MCF 10A (cell line): Measurements from ENCODE around the gene OTUD1. TPM values are rescaled to one million over a fixed set of nuclear protein-coding genes. Genes with fewer than 3 reads are reported as not detected.

Experiments
- BruUV-seq: library from RNA; stranded (reverse); fragments of 400-500 nt; replicated peaks from 2 replicates; lab custom pipeline; 2021; lab: Mats Ljungman, UMichigan
- CTCF ChIA-PET: fragments of 300-600 bp; sonication (Branson Sonifier 250); formaldehyde crosslinking; extraction: SDS; loops from one replicate; lab custom pipeline; 2021; ENCODE audit warnings: antibody characterized with exemption, inconsistent platforms; lab: Yijun Ruan, JAX
- POLR2A ChIA-PET: fragments of 300-600, 350-650 bp; sonication (Branson Sonifier 250); formaldehyde crosslinking; extraction: SDS; loops from one replicate; lab custom pipeline; 2020; ENCODE audit warnings: antibody characterized with exemption, inconsistent platforms; lab: Yijun Ruan, JAX
- DNase-seq: peaks from one replicate; pipeline ENCODE4 v3.0.0-alpha.2; 2018; ENCODE audit not compliant: unreplicated experiment
- H3K27ac Mint-ChIP-seq: one replicate; pipeline ENCODE4 v1.8.0; 2022; ENCODE audit warnings: mild to moderate bottlenecking, low read depth, mixed read lengths; ENCODE audit not compliant: unreplicated experiment
- H3K27me3 Mint-ChIP-seq: one replicate; pipeline ENCODE4 v1.8.0; 2022; ENCODE audit warnings: mixed read lengths; ENCODE audit not compliant: insufficient read depth, unreplicated experiment
- H3K36me3 Mint-ChIP-seq: one replicate; pipeline ENCODE4 v1.8.0; 2022; ENCODE audit warnings: mild to moderate bottlenecking, moderate library complexity, mixed read lengths; ENCODE audit not compliant: insufficient read depth, unreplicated experiment
- H3K4me1 Mint-ChIP-seq: one replicate; pipeline ENCODE4 v1.8.0; 2022; ENCODE audit warnings: mixed read lengths; ENCODE audit not compliant: insufficient read depth, unreplicated experiment
- H3K4me3 Mint-ChIP-seq: one replicate; pipeline ENCODE4 v1.8.0; 2022; ENCODE audit warnings: mild to moderate bottlenecking, moderate library complexity, mixed read lengths; ENCODE audit not compliant: unreplicated experiment
- H3K9me3 Mint-ChIP-seq: one replicate; pipeline ENCODE4 v1.8.0; 2022; ENCODE audit warnings: mixed read lengths; ENCODE audit not compliant: unreplicated experiment
- intact Hi-C: fragments of 100-400 bp; cut with micrococcal nuclease; formaldehyde crosslinking; loops from 2 replicates; pipeline ENCODE4 v1.14.1; 2022
- total RNA-seq: library from RNA; stranded (reverse); gene quantifications from 2 replicates; pipeline ENCODE4 v1.2.3, GENCODE V29; 2022
- TF ChIP-seq, protein P1 (sequence below): fragments of 200-600 bp; IDR thresholded peaks from one replicate; pipeline ENCODE4 v1.8.0; 2022; ENCODE audit warnings: antibody characterized with exemption, mild to moderate bottlenecking; ENCODE audit not compliant: unreplicated experiment

OTUD1 gene
- total RNA-seq, 1 experiment from 2014 or later = 14.9 TPM

DNA sequence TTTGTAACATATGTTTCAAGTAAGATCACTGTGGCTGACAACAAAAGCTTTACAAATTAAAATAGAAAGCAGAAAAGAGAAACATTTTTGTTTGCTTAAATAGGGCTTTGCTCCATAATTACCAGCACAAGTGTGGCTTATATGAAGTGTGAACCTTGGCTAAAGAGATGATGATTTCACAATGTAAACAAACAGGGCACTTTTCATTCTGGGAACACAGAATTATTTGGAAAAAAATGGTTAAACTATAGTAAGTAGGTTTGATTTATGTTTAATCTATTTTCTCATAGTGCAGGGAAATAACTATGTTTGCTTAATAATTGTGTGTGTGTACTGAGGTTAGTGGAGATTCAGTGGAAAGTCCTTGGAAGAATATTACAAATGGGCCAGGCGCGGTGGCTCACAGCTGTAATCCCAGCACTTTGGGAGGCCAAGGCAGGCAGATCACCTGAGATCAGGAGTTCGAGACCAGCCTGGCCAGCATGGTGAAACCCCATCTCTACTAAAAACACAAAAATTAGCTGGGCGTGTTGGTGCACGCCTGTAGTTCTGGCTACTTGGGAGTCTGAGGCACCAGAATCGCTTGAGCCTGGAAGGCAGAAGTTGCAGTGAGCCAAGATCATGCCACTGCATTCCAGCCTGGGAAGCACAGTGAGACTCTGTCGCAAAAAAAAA is 19.1 kb upstream of the OTUD1 start:
- H3K4me3 Mint-ChIP-seq = no peak overlapping the region
- no TSS peak for BruUV-seq
- H3K27ac Mint-ChIP-seq = peak overlapping the region; percentile 27
- CTCF ChIA-PET = interaction anchor here (0.6 to 2.0 kb wide), 8 partner anchors 14 to 1737 kb away, joined by 3 to 5 read pairs (median 3); no protein-coding TSS in a partner anchor
- no peaks in the 10 kb centered on the region for H3K36me3 Mint-ChIP-seq
- TF ChIP-seq, protein P1, sequence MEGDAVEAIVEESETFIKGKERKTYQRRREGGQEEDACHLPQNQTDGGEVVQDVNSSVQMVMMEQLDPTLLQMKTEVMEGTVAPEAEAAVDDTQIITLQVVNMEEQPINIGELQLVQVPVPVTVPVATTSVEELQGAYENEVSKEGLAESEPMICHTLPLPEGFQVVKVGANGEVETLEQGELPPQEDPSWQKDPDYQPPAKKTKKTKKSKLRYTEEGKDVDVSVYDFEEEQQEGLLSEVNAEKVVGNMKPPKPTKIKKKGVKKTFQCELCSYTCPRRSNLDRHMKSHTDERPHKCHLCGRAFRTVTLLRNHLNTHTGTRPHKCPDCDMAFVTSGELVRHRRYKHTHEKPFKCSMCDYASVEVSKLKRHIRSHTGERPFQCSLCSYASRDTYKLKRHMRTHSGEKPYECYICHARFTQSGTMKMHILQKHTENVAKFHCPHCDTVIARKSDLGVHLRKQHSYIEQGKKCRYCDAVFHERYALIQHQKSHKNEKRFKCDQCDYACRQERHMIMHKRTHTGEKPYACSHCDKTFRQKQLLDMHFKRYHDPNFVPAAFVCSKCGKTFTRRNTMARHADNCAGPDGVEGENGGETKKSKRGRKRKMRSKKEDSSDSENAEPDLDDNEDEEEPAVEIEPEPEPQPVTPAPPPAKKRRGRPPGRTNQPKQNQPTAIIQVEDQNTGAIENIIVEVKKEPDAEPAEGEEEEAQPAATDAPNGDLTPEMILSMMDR = no peak
- POLR2A ChIA-PET = interaction anchor here (0.9 to 2.4 kb wide), 8 partner anchors 11 to 67 kb away, joined by 3 to 13 read pairs (median 4); partner anchors contain the start of gene OTUD1
- no peaks in the 10 kb centered on the region for H3K9me3 Mint-ChIP-seq
- peak; percentile 54 for DNase-seq
- intact Hi-C loops = no loop called here
- H3K27me3 Mint-ChIP-seq = no peaks in the 10 kb centered on the region
- H3K4me1 Mint-ChIP-seq = peaks cover 10% of the 10 kb centered on the region

DNA sequence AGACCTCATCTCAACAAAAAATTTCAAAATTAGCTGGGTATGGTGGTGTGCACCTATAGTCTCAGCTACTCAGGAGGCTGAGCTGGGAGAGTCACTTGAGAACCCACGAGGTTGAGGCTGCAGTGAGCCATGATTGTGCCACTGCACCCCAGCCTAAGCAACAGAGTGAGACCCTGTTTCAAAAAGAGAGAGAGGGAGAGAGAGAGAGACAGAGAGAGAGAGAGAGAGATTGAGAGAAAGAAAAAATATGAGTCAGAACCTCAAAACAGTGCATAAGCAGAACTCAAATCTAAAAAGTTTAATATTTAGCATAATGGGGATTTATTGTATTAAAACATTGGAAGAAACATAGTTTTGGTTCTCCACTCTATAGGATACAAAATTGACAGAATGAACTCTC is 17.5 kb upstream of the OTUD1 start:
- Mint-ChIP-seq H3K36me3 (no peaks in the 10 kb centered on the region), H3K27ac (no peak overlapping the region), H3K9me3 (no peaks in the 10 kb centered on the region), H3K4me1 (peaks cover 10% of the 10 kb centered on the region), H3K27me3 (no peaks in the 10 kb centered on the region), H3K4me3 (no peak overlapping the region)
- TF ChIP-seq, protein P1 = no peak
- ChIA-PET POLR2A (interaction anchor here (1.2 to 2.4 kb wide), 5 partner anchors 10 to 37 kb away, joined by 3 to 13 read pairs (median 4); partner anchors contain the start of gene OTUD1), CTCF (interaction anchor here (0.6 to 2.2 kb wide), 5 partner anchors 19 to 126 kb away, joined by 3 to 5 read pairs (median 3); no protein-coding TSS in a partner anchor)
- intact Hi-C loops = no loop called here
- no TSS peak for BruUV-seq
- no peak for DNase-seq

DNA sequence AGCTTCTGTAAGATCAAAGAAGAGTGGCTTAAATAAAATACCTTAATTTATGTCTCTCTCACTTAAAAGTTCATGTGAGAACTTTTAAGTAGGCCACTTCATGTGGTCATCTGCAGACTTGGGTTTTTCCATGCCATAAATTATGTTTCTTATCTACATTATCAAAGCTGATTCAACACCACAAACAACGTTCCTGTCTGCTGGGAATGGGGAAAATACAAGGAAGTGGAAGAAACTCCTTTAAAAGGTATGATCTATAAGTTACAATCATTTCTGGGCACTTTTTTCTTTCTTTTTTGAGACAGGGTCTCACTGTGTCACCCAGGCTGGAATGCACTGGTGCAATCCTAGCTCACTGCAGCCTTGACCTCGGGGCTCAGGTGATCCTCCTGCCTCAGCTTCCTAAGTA is 16.9 kb upstream of the OTUD1 start:
- no TSS peak for BruUV-seq
- H3K36me3 Mint-ChIP-seq = no peaks in the 10 kb centered on the region
- no peak overlapping the region for H3K4me3 Mint-ChIP-seq
- CTCF ChIA-PET = interaction anchor here (0.6 to 2.2 kb wide), 3 partner anchors 25 to 92 kb away, joined by 3 to 5 read pairs (median 3); no protein-coding TSS in a partner anchor
- H3K9me3 Mint-ChIP-seq = peaks cover 4% of the 10 kb centered on the region
- H3K27ac Mint-ChIP-seq = no peak overlapping the region
- no peaks in the 10 kb centered on the region for H3K27me3 Mint-ChIP-seq
- intact Hi-C loops = no loop called here
- no peak for DNase-seq
- H3K4me1 Mint-ChIP-seq = peaks cover 10% of the 10 kb centered on the region
- TF ChIP-seq, protein P1 = no peak
- POLR2A ChIA-PET = interaction anchor here (1.2 to 2.4 kb wide), 3 partner anchors 17 to 38 kb away, joined by 3 to 13 read pairs (median 6); partner anchors contain the start of gene OTUD1

DNA sequence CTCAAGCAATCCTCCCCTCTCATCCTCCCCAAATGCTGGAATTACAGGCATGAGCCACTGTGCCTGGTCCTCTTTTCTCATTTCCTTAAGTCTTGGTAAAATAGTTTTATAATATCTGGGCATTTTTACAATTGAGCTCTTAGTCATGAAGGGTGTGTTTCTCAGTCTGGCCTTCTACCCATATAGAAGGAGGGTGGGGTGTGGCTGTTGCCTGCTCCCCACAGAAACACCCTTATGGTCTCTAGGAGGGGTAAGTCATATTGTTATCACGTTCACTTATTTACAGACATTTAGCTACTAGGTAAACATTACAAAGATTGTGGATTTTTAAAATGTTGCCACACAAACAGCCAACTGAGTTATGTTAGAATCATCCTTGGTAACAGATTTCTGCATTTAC is 6.7 kb upstream of the OTUD1 start:
- ChIA-PET POLR2A (interaction anchor here (0.7 to 1.6 kb wide), 8 partner anchors 11 to 100 kb away, joined by 3 to 6 read pairs (median 4); no protein-coding TSS in a partner anchor), CTCF (interaction anchor here (0.6 to 1.2 kb wide), 5 partner anchors 16 to 341 kb away, joined by 3 read pairs; no protein-coding TSS in a partner anchor)
- TF ChIP-seq, protein P1 = no peak
- peak; percentile 35 for DNase-seq
- Mint-ChIP-seq H3K4me1 (peaks cover 15% of the 10 kb centered on the region), H3K36me3 (no peaks in the 10 kb centered on the region), H3K27ac (peak overlapping the region; percentile 39), H3K9me3 (no peaks in the 10 kb centered on the region), H3K27me3 (no peaks in the 10 kb centered on the region), H3K4me3 (no peak overlapping the region)
- intact Hi-C loops = no loop called here
- no TSS peak for BruUV-seq
